ENCODE measurements around the gene CACNA2D1.
"Not testable (repeated sequence)": the region's sequence is repeated elsewhere in the genome, so short reads cannot be mapped to it uniquely, and the experiment has no call there.

Gene CACNA2D1

DNA sequence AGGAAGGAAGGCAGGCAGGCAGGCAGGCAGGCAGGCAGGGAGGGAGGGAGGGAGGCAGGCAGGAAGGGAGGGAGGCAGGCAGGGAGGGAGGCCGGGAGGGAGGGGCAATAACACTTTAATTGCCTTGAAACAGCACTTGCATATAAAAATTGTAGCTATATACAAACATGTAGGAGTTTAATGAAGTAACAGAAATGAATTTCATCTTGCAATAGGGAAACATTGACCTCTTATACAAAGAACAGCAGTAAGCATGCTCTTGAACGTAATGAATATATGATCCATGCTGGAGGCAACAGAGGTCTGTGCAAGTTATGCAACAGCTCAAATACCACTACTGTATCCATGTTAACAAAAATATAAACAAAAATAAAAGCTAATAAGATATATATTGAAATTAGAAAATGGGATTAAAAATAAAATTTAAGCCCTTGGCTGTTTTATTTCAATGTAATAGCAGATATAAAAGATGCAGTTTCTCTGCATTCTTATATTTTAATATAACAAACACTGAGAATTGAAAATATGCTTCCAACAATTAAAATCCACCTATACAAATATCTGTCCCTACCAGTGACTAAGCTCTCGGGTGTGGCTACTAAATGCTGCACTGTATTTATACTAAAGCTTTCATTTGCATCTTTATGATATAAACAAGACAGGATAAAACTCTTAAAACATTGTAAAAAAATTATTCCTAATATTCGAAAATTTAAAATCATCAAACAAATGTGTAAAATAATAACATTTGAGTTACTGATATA lies 50.3 kb downstream of the CACNA2D1 start:
- DNase-seq (ENCODE audit: low read depth): no peak

DNA sequence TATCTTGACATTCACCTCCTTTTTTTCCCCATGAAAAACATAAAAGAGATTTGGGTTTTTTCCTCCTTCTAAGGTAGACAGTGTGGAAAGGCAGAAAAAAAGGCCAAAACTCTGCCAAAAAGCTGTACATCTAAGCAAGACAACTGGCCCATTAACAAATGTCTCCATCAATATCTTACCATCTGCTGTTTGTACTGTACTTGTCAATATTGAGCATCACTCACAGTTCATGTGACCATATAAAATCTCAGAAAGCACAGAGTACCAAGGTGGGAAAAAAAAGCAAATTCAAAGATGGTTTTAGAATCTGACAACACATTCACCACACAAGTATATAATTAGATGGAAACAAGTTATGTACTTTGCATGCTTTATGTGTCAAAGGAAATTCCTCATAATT lies 52.6 kb downstream of the CACNA2D1 start:
- DNase-seq (ENCODE audit: low read depth): no peak

DNA sequence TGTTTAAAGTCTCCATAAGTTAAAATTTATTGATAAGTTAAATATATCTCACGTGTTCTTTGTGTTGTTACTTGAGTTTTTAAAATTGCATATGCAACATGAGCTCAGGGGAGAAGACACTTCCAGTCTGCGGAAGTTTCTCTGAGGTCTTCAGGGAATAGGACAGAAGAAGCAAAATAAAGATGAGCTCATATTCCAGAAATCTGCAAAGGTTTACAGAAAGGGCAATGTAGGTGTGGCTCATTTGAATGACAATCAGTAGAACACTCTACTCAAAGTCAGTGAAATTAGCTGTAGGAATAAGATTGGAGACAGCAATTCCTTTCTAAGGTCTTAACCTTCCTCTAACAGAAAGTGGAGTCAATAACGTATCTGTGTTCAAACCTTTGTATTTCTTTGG lies 53.7 kb downstream of the CACNA2D1 start:
- DNase-seq (ENCODE audit: low read depth): no peak

DNA sequence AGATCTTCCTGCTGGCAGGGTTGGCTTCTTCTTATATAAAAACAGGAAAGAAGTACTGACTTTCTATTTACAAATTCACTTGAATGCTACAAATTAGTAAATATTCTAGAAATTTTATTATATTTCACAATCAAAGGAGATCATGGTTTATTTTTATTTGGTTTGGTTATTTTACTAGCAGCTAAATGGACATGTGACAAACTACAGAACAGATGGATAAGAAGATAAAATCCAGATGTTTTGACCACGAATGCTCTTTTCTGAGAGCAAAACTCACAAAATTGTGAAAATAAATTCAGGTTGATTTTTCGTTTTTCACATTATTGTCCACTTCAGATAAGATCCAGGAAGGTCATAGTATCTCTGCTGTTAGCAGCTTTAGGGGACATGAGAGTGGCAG lies 55.4 kb downstream of the CACNA2D1 start:
- DNase-seq (ENCODE audit: low read depth): no peak

DNA sequence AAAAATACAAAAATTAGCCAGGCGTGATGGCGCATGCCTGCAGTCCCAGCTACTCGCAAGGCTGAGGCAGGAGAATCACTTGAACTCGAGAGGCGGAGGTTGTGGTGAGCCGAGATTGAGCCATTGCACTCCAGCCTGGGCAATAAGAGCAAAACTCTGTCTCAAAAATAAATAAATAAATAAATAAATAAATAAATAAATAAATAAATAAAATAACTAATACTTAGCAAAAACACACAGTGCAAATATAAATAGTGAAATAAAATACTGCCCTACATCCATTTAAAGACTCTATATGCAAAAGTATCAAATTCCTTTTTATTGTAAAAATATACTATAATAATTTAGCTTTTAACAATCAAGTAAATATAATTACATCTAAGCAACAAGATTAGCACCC lies 57.0 kb downstream of the CACNA2D1 start:
- not testable (repeated sequence) for DNase-seq (ENCODE audit: low read depth)

DNA sequence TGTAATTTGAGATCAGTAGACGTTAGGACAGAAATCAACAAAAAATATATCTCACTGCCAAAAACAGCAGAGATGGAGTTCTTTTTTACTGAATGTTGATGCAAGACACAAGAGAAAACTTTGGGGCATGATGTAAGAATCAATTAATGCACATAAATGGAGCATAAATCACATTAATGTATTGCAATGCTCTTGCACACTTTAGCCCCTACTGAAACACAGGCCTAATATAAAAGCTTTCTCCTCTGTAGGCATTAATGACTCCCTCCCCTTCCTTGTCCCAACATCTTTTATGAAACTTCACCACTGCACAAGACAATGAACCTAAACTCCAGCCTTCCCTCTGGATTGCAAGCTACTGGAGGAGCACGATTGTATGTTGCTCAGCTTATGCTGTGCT lies 58.8 kb downstream of the CACNA2D1 start:
- DNase-seq (ENCODE audit: low read depth): no peak

DNA sequence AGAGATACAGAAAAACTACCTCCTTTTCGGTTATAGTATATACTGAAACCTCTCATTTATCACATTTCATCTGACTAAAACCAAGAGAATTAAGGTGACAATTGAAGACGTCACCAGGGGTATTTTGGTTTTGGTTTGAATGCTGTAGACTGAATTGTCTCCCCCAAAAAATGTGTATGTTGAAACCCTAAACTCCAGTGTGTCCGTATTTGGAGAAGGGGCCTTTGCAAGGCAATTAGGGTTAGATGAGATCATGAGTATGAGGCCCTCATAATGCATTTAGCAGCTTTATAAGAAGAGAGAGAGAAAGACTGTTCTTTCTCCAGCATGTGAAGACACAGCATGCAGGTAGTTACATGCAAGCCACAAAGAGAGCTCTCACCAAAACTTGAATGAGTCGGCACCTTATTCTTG lies 59.5 kb downstream of the CACNA2D1 start:
- DNase-seq (ENCODE audit: low read depth): no peak

DNA sequence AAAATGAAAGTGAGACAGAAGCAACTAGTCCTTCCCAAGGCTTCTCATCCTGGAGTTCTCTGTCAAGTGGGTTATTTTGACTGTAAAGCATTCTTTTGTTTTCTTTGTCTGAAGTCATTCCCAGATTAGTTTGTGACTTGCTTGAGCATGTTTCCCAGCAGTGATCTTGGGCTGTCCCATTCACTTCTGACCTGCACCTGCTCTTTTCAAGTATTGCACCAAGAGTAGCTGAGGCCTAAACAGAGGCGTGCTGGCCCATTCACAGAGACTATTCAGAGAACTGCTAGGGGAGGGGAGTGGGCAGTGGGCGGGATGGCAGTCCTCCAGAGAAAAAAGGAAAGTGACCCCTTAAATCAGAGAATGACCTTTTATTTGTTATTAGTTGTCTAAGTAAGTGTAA lies 61.3 kb downstream of the CACNA2D1 start:
- DNase-seq (ENCODE audit: low read depth): no peak

DNA sequence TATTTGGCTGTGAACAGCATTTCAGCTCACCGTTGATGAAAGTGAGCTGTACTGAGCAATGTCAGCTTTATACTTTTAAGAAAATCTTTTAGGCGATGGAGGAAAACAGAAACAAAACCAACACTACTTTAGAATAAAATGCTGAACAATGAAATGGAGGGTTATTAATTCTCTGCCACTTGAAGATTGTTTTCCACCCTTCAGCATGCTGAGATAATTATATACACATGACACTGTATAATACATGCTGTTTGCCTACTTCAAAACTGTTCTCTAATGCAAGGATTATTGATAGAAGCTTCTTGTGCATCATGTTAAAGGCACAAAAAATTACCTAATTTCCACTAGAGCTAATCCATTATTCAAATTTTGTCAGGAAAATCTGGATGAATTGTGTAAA lies 66.8 kb downstream of the CACNA2D1 start:
- no peak for DNase-seq (ENCODE audit: low read depth)

DNA sequence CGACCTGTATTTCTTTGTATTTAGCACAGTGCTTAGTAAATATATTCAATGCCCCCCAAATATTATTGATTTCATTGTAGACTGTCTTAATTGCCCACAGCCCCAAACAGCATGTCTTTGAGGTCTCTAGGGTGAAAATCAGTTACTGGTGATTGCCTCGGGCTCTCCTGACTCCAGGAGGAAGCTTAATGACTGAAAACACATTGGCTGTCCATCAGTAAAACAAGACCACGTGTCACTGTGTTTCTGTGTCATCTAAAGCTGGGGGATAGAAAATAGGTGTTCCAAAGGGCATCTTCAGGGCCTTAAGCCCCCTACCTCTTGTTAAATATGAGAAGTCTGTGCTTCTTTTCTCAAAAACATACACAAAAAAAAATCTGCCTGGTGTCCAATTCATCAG lies 67.9 kb downstream of the CACNA2D1 start:
- DNase-seq (ENCODE audit: low read depth): no peak

DNA sequence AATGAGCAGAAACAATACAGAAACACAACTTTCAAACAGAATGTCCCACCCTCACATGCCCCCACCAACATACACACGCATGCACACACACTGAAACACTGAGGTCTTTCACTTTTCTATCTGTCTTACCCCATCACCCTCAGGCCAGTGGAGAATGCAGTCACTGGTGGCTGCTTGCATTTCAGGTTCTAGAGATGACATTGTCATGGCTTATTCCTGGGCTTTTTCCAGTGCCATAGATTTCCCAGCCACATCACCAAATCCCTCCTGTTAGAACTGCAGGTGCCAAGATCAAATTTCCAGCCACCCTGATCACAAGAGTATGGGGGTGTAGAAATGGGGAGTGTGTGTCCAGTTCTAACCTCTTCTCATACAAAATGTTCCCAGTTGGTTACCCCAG lies 68.4 kb downstream of the CACNA2D1 start:
- no peak for DNase-seq (ENCODE audit: low read depth)

DNA sequence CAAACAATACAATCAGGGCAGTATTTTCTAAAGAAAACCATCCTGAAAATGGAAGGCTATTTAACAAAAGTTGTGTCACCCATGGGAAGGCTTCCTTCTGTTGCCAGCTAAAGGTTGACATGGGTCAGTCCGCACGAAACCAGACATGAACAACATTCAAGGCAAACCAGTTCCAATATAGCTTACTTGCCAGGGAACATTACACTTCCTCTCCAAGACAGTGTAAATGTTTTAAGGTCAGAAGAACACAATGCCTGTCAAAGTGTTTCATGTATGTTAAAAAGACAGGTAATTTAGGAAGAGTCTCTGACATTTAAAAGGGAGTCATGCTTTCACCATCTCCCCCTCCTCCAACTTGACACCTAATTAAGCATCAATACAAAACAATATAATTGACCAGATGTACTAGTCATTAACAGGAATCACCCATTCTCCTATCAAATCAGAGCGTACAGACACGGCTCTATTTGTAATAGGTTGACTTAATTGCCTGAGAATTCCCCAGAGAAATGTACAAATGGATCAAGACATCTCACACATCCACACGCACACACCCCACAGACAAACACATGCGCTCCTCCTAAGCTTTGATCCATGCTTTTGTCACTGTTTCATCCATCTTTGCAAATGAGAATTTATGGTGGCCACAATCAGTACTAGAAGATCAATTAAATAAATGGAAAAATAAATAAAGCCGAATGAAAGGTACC lies 69.5 kb downstream of the CACNA2D1 start:
- DNase-seq (ENCODE audit: low read depth): no peak

DNA sequence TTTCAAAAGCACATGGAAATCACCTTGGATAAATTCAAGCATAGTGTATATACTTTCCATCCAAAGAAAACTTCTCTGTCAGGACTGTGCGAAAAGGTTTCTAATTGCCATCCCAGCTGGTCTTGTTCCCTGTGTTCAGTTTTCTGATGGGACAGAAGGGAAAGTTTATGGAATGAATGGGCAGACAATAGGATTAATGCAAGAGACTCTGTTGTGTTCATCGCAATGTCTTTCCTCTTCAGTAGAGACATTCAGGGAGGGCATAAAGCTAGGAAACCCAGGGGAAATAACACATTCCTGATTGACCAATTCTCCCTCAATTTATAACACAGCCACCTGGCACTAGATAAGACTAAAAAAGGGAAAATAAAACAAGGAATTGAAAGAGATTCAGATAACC lies 78.9 kb downstream of the CACNA2D1 start:
- DNase-seq (ENCODE audit: low read depth): no peak

DNA sequence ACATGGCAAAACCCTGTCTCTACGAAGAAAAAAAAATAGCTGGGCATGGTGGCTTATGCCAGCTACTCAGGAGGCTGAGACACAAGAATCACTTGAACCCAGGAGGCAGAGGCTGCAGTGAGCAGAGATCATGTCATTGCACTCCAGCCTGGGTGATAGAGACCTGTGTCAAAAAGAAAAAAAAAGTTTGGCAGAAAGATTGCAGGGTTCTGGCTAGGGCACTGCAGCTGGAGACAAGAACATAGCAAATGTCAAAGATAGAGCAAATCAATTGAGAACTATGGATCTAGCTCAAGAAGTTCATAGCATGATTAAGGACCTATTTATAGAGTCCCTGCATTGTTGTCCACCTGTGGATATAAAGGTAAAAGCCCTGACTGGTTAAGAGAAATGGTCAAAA lies 79.5 kb downstream of the CACNA2D1 start:
- DNase-seq (ENCODE audit: low read depth): no peak

DNA sequence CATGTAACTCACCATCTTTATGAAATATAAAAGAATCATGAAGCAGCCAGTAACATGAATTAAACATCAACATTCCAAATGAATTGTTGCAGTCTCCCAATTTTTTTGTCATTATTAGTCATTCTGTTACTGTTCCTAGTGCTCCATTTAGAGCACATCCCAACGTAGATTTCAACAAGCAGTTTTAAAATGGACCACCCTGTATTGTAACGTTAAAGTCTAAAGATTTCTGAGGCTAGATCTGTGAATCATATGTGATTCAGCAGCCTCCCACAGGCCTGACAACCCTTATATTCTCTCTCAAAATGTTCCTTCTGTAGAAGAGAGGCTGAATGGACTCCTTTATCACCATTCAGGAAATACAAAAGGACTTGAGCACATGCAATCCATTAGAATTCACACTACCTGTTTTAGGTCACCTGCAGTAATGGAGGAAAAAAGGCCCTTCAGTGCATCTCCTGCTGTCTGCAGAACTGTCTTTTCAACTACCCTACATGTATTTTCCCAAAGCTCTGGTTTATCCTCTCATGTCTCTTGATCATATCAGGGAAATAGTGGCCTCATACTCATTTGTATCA lies 81.4 kb downstream of the CACNA2D1 start:
- no peak for DNase-seq (ENCODE audit: low read depth)

DNA sequence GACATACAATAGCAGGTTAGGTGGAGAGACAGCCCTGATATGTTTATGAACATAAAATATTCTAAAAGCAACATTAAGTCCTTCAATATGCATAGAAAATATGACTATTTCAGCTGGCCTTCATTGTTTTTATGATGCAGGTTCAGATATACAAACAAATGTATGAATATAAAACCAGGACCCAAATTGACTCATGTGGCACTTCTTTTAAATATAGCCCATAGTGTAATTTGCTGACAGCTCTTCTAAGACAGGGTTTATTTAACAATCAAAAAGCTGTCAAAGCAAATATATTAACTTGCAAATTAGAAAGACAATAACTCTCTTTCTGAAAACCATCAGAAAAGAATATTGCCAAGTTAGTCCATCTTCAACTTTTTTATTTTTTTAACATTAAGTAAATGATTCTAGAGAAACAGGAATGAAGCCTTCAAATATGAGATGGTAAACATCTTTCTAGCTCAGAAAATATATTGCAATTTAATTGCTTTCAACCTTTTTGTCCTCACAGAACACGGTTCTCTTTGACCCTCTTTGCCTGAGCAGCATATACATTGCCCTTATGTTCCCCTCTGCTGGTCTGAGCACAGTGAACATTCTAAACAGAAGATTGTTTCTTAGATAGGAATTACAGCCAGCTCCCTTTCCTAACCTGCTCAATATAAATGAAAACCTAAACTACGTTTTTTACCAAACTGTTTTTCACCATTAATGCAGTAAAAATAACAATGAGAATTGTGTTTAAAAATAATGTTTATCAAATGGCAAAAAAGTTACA lies 82.8 kb downstream of the CACNA2D1 start:
- DNase-seq (ENCODE audit: low read depth): no peak

DNA sequence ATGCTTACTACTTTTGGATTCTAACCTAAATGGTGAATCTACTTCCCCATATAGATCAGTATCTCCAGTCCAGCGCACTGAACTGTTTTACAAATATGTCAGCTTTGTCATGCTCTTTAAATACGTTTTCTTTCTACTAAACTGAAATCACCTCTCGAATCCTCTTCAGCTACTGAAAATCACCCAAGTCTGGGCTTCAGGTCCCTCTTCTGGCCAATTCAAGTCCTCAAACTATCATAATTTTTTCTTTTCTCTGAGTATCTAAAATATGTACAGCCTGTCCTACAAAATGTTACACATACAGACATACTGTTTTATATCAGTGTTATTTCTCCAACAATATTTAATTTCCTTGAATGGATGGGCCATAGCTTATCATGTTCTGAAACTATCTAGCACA lies 84.2 kb downstream of the CACNA2D1 start:
- DNase-seq (ENCODE audit: low read depth): no peak

DNA sequence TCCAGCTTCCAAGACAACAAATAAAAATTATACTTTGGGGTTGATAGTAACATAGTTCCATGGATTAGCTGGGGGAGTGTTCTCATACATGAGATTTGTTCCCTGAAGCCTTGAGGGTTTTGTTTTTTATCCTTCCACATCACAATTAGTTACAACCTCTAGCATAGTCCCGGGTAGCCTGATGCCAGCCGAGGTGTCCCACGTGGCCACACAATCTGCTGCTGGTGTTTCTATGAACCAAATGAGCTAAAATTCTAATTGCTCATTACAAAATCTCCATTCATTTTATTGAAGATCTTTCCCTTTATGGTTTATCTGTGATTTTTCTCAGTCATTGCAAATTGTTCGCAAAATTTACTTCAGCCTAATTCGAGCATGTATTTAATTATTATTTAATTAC lies 84.7 kb downstream of the CACNA2D1 start:
- DNase-seq (ENCODE audit: low read depth): no peak

DNA sequence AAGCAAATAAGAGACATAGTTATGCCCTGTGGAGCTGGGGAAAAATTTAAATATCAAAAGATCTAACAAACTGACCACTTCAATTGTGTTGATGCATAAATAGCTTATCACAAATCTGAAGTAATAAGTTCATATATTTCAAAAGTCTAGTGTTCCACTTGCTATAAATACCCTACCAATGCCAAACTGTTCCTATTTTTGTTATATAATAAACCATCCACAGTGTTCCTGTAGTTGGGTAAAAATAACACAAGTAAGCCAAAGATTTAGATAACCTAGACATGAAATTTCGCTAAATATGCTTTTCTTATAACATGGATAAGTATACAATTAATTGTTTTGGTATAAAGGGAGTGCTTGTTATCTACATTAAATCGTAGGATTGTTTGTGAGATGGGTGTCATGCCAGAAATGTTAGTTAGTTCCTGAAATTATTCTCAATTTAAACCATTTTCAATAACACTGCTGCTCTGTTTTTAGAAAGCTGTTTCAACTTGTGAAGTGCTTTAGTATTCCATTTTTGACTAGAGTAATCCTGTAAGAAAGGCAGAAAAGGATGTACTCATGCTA lies 85.5 kb downstream of the CACNA2D1 start:
- DNase-seq (ENCODE audit: low read depth): no peak

DNA sequence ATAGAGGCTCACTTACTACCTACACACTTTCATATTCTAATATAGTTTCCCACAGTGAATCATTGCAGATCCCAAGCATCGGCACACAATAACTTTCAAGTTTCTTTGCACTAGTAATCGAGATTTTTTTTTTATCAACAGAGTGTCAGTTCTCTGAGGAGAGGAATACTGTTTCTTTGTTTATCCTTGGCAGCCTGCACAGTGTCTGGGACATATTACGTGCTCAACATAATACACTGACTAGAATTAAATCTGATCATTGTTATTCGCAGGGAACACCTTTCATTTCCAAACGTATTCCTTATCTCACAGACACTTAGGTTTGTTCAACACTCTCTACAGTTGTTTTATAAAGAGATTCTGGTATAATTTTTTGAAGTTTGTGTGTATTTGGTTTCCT lies 95.3 kb downstream of the CACNA2D1 start:
- DNase-seq (ENCODE audit: low read depth): no peak

DNA sequence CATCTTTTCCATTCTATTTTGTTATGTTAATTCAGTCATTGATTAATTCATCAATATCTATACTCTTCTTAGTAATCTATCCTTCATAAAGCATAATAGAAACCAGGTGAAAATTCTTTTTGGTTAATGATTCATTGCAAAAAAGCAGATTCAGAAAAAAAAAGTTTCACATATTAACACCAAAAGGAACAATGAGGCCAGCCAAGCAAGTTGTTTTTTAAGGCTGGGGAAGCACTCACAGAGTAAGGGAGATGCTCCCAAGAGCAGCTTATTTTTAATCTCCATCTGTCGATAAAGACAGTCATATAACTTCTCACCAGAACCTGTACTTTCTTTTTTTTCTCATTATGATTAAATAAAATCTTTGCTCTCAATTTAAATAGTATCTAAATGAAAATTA lies 95.8 kb downstream of the CACNA2D1 start:
- no peak for DNase-seq (ENCODE audit: low read depth)

DNA sequence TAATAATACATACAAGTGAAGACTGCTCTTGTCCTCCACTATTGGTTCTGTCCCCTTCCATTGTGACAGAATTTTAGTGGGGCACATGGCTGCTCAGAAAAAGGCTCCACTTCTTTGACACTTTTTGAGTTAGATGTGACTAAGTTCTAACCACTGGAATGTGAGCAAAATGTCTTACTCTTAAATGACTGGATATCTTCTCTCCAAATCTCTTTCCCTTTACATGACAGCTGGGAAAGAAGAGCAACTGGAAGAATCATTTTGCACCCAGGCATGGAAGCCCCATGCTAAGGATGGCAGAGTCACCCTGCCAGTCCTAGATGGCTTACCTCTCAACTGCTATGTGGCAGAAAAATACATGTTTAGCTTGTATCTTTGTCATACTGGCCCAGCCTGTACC lies 97.7 kb downstream of the CACNA2D1 start:
- no peak for DNase-seq (ENCODE audit: low read depth)
